ENCODE results near the gene POU5F2.

- TF ChIP-seq POLR2A (IDR thresholded peaks at IDR 0.05) (no peak), CTCF (IDR thresholded peaks at IDR 0.05) (no peak), POLR2AphosphoS5 (IDR thresholded peaks at IDR 0.05) (no peak)
These were observed 5.1 kb upstream of the POU5F2 start for GRCh38 chr5:93746406-93747056.
